GM19438 (cell line): ENCODE results near the gene FBXL7.

ENCODE experiments used
- ATAC-seq: cut with Tn5 transposase; IDR thresholded peaks from one replicate; pipeline ENCODE4 v1.9.1; 2021; ENCODE audit warnings: low read depth; ENCODE audit not compliant: unreplicated experiment

FBXL7 gene

DNA sequence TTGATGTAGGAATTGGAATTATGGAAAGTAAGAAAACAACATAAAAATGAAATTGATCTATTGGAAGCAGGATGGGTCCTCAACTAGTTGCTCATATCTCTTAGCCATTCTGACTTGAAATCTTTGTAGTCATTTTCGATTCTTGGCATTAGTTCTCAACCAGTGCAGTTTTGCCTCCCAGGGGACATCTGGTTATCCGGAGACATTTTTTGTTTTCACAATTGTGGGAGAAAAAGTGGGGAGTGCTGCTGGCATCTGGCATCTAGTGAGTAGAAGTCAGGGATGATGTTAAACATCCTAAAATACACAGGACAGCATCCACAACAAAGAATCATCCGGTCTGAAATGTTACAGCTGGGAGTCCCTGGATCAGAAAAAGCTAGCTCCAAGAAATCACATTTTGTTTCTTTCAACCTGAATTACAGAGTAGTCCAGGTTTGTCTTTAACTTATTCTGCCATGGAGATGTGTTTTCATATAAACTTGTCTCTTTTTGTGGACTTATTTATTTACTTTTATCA lies 74.9 kb downstream of the FBXL7 start:
- no peak for ATAC-seq

DNA sequence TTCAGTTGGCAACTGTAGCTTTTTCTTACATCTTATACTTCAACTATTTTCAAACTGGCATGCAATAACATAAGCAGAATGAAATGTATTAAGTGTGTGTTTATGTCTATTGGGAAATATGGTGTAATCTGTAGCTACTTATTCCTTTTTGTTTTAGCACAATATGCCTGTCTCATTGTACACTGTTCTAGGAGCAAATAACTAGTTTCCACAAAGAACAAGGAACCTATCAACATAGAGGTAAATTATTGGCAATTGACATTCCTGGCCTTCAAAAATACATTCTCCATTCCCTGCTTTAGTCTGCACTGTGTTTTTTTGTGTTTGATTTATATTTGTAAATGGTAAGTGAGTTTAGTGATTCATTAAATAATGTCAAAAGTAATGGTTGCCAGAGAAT lies 75.7 kb downstream of the FBXL7 start:
- no peak for ATAC-seq

DNA sequence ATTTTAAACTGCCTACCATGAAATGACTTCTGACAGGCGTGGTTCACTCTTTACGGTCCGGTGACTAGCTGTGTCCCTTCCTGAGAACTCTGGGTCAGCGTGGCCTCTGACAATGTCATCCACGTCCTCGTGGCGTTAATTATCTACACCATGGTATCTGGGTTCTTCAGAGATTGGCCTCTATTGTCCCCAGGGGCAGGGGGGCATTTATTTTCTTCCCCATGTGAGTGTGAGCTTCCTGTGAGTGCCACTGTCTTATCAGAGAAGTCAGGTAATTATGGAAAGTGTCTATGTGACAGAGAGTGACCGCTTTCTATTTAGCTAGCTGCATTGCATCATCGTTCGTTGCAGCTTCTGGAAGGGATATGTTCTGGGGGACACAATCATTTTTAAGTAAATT lies 77.2 kb downstream of the FBXL7 start:
- ATAC-seq: no peak

- no peak for ATAC-seq
Observed at GRCh38 chr5:15577831-15578230, 77.9 kb downstream of the FBXL7 start.

DNA sequence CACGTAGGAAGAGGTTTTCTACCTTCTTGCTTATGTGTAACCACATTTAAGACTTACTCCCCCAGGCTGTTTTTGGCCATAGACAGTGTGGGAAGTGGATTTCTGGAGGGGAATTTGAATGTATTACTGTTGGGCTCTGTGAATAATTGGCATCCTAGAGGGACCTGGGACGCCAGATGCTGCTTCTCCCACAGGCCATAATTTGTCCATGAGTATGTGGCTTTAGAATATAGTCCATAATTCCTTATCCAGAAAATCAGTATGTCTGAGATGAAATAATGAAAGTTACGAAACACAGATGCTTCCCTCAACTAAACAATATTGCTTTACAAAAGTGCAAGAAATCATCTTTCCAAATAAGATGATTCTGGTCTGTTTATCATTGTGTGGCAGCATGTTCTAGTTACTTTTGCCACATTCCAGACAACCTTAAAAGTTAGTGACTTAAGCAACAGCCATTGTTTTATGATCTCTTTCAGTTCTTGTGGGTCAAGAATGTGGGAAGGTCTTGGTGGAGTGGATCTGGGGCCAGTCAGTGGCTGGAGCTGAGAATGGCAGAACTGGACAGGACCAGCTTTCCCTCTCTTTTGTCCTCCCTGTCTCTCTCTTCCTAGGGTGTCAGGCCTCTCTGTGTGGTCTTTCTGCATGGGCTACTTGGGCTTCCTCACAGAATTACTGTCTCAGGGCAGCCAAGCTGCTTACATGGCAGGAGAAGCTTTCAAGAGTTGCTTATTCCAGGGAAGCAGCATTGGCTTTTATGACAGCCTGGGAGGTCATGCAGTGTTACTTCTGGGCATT lies 79.4 kb downstream of the FBXL7 start:
- ATAC-seq: no peak

DNA sequence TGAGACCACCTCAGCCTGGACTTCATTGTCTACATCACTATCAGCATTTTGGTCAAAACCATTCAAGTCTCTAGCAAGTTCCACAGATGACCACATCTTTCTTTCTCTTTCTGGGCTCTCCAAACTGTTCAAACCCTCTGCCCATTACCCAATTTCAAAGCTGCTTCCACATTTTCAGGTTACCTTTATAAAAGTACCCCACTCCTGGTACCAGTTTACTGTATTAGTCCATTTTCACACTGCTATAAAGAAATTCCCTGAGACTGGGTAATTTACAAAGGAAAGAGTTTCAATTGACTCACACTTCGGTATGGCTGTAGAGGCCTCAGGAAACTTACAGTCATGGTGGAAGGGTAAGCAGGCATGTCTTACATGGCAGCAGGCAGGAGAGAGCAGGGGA lies 84.5 kb downstream of the FBXL7 start:
- ATAC-seq: no peak

- ATAC-seq: no peak
Observed at GRCh38 chr5:15585128-15585527, 85.1 kb downstream of the FBXL7 start.

- no peak for ATAC-seq
Observed at GRCh38 chr5:15585841-15586591, 86.0 kb downstream of the FBXL7 start.

GRCh38 chr5:15587916-15588315 lies 87.9 kb downstream of the FBXL7 start:
- ATAC-seq: no peak

GRCh38 chr5:15592728-15593127 lies 92.7 kb downstream of the FBXL7 start:
- ATAC-seq: no peak

GRCh38 chr5:15594977-15595568 lies 95.1 kb downstream of the FBXL7 start:
- no peak for ATAC-seq

GRCh38 chr5:15595929-15596328 lies 95.9 kb downstream of the FBXL7 start:
- no peak for ATAC-seq

DNA sequence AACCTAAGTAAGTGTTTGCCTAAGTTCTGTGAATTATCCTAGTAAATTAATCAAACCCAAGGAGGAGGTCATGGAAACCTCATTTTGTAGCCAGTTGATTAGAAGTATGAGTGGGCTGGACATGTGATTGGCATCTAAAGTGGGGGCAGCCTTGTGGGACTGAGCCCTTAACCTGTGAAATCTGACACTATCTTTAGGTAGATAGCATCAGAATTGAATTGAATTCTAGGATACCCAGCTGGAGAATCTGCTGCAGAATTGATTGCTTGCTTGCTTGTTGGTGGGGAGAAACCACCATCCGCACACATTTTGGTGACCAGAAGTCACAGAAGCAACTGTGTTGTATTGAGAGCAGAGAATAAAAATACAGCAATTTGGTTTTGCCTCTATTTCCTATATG lies 97.0 kb downstream of the FBXL7 start:
- ATAC-seq: no peak

DNA sequence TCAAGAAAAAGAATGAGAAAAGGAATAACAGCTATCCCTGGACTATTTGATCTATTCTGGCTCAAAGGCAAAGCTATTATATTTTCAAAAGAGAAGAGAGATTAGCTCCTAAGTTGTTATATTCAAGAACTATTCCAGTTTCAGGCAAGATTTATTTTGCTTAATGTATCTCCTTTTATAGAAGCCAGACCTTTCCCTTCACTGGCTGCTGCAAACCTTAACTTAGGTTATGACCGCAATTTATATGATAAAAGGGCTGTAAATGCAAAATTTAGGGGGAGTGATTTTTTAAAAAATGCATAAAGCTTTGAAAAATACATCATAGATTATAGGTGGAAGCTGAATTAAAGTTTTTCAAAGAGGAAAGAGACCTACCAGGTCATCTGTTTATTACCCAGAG lies 97.8 kb downstream of the FBXL7 start:
- ATAC-seq: no peak

GRCh38 chr5:15598294-15598902 lies 98.4 kb downstream of the FBXL7 start:
- no peak for ATAC-seq

GRCh38 chr5:15600035-15600434 lies 100.1 kb downstream of the FBXL7 start:
- ATAC-seq: no peak

- ATAC-seq: no peak
Observed at GRCh38 chr5:15601274-15601673, 101.3 kb downstream of the FBXL7 start.

GRCh38 chr5:15601853-15602252 lies 101.9 kb downstream of the FBXL7 start:
- ATAC-seq: no peak

DNA sequence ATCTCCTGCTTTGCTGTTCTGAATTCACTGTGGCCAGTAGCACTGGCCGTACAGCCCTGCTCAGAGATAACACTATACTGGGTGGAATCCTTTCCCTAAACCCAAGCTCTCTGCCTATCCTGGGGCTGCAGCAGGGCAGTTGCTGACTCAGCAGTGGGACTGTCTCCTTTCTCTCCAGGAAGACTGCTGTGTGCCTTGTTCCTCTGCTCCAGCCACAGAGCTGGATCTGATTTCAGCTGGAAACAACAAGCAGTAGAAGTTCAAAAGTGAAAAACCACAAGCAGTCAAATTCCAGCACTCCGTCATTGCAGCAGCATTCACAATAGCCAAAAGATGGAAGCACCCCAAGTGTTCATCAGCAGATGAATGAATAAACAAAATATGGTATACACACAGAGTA lies 105.0 kb downstream of the FBXL7 start:
- ATAC-seq: no peak

- no peak for ATAC-seq
Observed at GRCh38 chr5:15606197-15606596, 106.2 kb downstream of the FBXL7 start.

- no peak for ATAC-seq
Observed at GRCh38 chr5:15607076-15607475, 107.1 kb downstream of the FBXL7 start.
